NCI-H2196 (cell line): ENCODE results near the gene TTC33.
"Not testable (repeated sequence)": the region's sequence is repeated elsewhere in the genome, so short reads cannot be mapped to it uniquely, and the experiment has no call there.

Experiments used
- DNase-seq: peaks from one replicate; lab custom pipeline; 2025; ENCODE audit not compliant: unreplicated experiment; lab: John Stamatoyannopoulos, UW

Gene TTC33

DNA sequence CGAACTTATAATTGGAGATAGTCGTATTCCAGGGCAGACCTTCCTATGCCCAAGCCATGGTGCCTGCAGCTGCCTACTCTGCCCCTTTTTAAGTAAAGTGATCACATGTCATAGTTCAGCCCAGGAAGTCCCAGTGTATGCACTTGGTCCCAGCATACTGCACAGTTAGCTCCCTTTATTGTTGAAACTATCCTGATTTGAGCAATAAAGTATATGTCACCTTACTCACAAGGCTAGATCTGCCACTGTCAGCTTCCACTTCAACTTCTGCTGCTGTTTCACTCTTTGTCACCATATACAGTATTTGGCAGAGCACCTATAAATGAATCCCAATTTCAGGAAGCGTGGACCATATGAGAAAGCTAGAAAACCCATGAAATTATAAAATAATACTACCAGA lies 179.8 kb downstream of the TTC33 start:
- DNase-seq: no peak

GRCh38 chr5:40575411-40575810 lies 180.3 kb downstream of the TTC33 start:
- DNase-seq: no peak

- DNase-seq: no peak
Measured at GRCh38 chr5:40572937-40573336, 182.8 kb downstream of the TTC33 start.

- DNase-seq: no peak
Measured at GRCh38 chr5:40572391-40572790, 183.4 kb downstream of the TTC33 start.

DNA sequence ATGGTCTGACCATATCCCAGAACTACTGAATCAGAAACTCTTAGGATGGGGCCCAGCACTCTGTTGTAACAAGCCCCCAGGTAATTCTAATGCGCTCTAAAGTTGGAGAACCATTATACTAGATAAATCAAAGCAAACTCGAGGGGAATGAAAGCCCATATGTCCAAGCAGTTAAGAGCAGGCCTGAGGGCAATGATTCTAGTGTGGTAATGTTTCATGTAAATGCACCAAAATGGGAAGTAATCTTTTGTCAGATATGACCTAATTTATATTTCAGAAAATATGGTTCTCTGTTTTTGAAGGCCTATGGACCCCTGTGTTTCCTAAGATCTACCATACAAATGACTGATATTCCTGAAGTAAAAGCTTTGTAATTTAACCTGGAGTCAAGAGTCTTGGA lies 184.0 kb downstream of the TTC33 start:
- DNase-seq: no peak

DNA sequence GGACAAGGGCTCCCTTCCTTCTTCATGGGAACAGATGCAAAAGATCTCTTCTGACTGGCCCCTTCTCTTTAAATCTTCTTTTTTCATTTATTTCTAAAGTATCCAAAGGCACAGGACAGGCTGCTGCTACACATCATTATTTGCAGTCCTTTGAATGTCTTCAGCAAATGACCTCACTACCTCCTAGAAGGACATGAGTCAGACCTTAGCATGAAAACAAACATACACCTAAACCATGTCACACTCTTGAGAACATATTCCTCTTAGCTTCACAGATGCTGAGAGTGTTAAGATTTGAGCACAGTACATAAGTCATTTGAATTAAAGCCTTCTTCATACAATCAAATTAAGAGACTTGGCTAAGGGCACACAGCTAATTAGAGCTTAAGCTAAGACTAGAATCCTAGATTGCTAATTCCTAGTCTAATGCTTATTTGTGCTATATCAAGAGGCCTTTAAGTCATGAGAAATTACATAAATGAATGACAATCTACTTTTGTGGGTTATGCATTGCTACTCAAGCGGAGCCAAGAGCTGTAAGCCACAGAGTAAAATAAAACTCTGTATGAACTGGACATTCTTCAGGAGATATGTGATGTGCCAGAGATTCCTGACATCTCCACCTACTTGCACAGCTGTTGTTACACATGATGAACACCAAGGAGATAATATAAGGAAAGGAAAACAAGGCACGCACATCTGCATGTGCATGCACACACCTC lies 185.2 kb downstream of the TTC33 start:
- DNase-seq: no peak

GRCh38 chr5:40569546-40570270 lies 186.1 kb downstream of the TTC33 start:
- no peak for DNase-seq

DNA sequence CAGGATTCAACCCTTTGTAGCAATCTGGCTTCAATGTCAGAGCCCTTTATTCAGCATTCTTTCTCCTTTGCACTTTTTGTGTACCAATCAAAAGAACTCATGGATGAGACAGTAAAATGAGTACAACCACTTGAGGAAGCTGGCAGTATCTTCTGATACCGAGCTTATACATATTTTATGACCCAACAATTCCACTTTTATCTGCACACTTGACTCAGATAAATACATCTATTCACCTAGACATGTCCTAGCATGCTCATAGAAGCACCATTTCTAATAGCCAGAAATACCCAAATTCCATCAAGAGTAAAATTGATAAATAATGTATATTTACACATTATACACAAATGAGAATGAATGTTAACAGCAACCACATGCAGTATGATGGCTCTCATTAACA lies 187.2 kb downstream of the TTC33 start:
- no peak for DNase-seq

DNA sequence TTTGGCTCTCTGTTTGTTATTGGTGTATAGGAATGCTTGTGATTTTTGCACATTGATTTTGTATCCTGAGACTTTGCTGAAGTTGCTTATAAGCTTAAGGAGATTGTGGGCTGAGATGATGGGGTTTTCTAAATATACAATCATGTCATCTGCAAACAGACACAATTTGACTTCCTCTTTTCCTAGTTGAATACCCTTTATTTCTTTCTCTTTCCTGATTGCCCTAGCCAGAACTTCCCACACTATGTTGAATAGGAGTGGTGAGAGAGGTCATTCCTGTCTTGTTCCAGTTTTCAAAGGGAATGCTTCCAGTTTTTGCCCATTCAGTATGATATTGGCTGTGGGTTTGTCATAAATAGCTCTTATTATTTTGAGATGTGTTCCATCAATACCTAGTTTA lies 192.6 kb downstream of the TTC33 start:
- not testable (repeated sequence) for DNase-seq

GRCh38 chr5:40560474-40561110 lies 195.2 kb downstream of the TTC33 start:
- DNase-seq: no peak

GRCh38 chr5:40559306-40559705 lies 196.5 kb downstream of the TTC33 start:
- no peak for DNase-seq

- DNase-seq: no peak
Measured at GRCh38 chr5:40557501-40557900, 198.3 kb downstream of the TTC33 start.

- no peak for DNase-seq
Measured at GRCh38 chr5:40556811-40557210, 198.9 kb downstream of the TTC33 start.

DNA sequence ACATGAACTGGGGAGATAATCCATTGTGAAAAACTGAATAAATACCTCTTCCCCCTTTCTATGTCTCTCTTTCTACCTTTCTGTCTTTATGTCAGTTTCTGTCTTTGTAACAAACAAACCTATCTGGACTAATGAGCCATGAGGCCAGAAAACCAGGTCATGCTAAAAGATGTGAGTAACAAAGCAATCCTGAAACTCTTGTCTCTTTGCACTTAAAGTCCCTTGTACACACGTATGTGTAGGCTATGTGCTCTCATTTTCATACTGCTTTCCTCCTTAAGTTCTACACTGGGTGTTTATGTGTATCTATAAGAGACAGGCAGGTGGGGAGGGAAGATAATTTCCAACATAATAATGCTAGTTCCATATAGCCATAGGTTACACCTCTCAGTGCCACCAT lies 199.9 kb downstream of the TTC33 start:
- DNase-seq: no peak

DNA sequence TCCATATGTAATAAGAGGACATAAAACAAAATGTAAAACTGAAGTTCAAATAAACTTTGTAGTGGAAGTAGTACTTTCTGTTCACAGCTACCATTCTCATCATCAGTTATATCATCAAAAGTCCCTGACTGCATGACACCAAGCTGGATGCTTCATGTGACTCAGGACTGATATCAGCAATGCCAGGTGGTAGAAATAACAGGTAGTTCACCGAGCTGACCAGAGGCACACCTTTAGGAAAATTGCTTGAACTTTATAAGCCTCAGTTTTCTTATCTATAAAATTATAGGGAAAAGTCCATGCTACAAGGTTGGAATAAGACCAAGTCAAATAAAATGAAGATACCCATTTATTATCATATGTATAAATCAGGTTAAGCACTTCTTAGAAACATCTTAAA lies 200.9 kb downstream of the TTC33 start:
- no peak for DNase-seq

GRCh38 chr5:40554054-40554453 lies 201.7 kb downstream of the TTC33 start:
- no peak for DNase-seq

- no peak for DNase-seq
Measured at GRCh38 chr5:40552981-40553380, 202.8 kb downstream of the TTC33 start.

DNA sequence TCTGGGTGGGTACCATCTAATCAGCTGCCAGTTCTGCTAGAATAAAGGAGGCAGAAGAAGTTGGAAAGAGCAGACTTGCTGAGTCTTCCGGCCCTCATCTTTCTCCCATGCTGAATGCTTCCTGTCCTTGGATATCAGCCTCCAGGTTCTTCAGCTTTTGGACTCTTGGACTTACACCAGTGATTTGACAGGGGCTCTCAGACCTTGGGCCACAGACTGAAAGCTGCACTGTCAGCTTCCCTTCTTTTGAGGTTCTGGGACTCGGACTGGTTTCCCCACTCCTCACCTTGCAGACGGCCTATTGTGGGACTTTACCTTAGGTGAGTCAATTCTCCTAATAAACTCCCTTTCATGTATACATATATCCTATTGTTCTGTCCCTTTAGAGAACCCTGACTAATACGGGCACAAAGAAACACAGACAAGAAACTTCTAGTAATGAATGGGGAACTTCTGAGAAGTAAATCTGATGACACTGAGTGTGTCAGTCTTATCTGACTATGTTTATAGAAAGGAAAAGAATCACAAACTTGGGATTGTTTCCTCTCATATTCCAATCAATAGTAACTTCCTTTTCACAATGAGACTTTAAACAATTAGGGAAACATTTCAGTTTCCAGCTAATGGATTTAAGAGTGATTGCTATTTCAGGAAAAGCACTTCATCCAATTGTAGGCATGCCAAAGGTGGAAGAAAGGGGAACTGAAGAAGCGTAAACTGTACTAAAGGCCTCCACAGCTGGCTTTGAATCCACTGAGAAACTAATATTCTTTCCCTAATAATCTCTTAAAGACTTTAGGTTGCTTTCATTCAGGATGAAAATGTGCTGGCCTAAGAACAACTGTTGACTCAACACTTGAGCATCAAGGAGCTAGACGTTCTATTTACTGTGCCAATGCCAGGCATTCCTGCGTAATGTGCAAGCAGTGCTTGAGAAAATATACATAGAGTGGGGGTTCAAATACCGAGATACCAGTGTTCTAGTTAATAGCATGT lies 204.0 kb downstream of the TTC33 start:
- DNase-seq: no peak

DNA sequence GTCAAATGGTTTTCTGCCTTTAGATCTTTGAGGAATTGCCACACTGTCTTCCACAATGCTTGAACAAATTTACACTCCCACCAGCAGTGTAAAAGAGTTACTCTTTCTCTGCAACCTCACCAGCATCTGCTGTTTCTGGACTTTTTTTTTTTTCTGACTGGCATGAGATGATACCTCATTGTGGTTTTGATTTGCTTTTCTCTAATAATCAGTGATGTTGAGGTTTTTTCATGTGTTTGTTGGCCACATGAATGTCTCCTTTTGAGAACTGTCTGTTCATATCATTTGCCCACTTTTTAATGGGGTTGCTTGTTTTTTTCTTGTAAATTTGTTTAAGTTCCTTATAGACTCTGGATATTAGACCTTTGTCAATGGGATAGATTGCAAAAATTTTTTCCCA lies 205.3 kb downstream of the TTC33 start:
- no peak for DNase-seq

- no peak for DNase-seq
Measured at GRCh38 chr5:40549616-40550015, 206.1 kb downstream of the TTC33 start.

DNA sequence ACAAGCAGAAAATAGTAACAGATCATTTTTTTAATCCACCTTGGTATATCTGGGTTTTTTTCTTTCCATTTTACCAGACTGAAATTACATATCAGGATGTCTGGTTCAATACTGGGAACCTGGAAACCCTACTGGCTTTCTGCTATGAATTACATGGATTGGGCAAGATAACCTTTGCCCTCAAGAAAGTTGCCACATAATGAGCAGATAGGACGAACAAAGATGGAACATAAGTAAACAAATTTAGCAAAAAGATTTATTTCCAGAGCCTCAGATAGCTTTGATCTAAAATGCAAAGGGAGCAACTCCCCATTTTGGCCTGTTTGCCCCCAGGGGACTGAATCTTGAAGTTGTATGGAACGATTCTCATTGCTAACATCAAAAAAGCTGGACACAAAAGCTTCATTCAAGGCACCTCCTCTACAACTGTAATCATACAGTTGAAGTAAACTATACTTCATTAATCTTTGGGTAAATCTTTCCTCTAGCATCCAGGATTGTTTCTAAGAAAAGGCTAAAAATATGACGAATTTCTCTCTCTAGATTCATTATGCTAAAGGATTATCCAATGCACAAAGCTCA lies 207.7 kb downstream of the TTC33 start:
- no peak for DNase-seq
